Measurements from ENCODE around the gene ZNF362.

The ZNF362 gene

GRCh38 chr1:33338440-33339211, 82.3 kb downstream of the ZNF362 start:
- H3K27me3 ChIP-seq (replicated peaks; ENCODE audit: control insufficient read depth, insufficient read depth, low read length) = no peaks in the 10 kb centered on the region
- no peak for DNase-seq (ENCODE audit: extremely low read depth, insufficient read length)
- H3K4me3 ChIP-seq (replicated peaks; ENCODE audit: low read depth, low read length) = no peak overlapping the region

GRCh38 chr1:33339413-33339812, 83.1 kb downstream of the ZNF362 start:
- no peaks in the 10 kb centered on the region; the same call in 1 of the 2 replicates for H3K36me3 ChIP-seq (ENCODE audit: control insufficient read depth, insufficient read depth, low read length)
- H3K4me3 ChIP-seq (replicated peaks; ENCODE audit: low read depth, low read length) = no peak overlapping the region
- no peaks in the 10 kb centered on the region for H3K27me3 ChIP-seq (replicated peaks; ENCODE audit: control insufficient read depth, insufficient read depth, low read length)
- no peak for DNase-seq (ENCODE audit: extremely low read depth, insufficient read length)
- TF ChIP-seq, protein P1, sequence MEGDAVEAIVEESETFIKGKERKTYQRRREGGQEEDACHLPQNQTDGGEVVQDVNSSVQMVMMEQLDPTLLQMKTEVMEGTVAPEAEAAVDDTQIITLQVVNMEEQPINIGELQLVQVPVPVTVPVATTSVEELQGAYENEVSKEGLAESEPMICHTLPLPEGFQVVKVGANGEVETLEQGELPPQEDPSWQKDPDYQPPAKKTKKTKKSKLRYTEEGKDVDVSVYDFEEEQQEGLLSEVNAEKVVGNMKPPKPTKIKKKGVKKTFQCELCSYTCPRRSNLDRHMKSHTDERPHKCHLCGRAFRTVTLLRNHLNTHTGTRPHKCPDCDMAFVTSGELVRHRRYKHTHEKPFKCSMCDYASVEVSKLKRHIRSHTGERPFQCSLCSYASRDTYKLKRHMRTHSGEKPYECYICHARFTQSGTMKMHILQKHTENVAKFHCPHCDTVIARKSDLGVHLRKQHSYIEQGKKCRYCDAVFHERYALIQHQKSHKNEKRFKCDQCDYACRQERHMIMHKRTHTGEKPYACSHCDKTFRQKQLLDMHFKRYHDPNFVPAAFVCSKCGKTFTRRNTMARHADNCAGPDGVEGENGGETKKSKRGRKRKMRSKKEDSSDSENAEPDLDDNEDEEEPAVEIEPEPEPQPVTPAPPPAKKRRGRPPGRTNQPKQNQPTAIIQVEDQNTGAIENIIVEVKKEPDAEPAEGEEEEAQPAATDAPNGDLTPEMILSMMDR (IDR thresholded peaks at IDR 0.05; ENCODE audit: insufficient read depth, low read length, poor library complexity, severe bottlenecking) = peak; percentile 2

More at GRCh38 chr1:33338440-33339211, 82.3 kb downstream of the ZNF362 start:
- TF ChIP-seq, protein P1 (IDR thresholded peaks at IDR 0.05; ENCODE audit: insufficient read depth, low read length, poor library complexity, severe bottlenecking) = no peak
- H3K36me3 ChIP-seq (ENCODE audit: control insufficient read depth, insufficient read depth, low read length) = peaks cover 1% of the 10 kb centered on the region; the same call in 1 of the 2 replicates

DNA sequence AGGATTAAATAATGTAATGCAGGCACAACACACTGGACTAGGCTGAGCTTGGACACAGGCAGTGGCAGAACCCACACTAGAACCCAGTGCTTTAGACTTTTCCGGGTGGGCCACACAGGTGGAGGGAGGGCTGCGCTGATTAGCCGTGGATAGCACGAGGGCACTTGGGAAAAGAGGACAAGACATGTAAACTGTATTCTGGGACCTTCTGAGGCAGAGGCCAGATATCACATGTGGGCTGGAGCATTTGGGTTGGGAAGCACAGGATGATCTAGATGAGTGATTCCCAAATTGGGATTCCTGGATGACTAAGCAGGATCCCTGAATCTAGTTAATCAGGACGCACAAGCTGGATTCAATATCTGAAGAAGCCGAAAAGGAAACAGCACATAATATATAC, 84.9 kb downstream of the ZNF362 start:
- TF ChIP-seq, protein P1 (IDR thresholded peaks at IDR 0.05; ENCODE audit: insufficient read depth, low read length, poor library complexity, severe bottlenecking) = no peak
- no peak for DNase-seq (ENCODE audit: extremely low read depth, insufficient read length)
- H3K27me3 ChIP-seq (replicated peaks; ENCODE audit: control insufficient read depth, insufficient read depth, low read length) = no peaks in the 10 kb centered on the region
- H3K36me3 ChIP-seq (ENCODE audit: control insufficient read depth, insufficient read depth, low read length) = no peaks in the 10 kb centered on the region; the same call in 1 of the 2 replicates
- H3K4me3 ChIP-seq (replicated peaks; ENCODE audit: low read depth, low read length) = no peak overlapping the region

- TF ChIP-seq, protein P1 (IDR thresholded peaks at IDR 0.05; ENCODE audit: insufficient read depth, low read length, poor library complexity, severe bottlenecking) = no peak
- peak; percentile 31 for DNase-seq (ENCODE audit: extremely low read depth, insufficient read length)
- H3K4me3 ChIP-seq (replicated peaks; ENCODE audit: low read depth, low read length) = no peak overlapping the region
- no peaks in the 10 kb centered on the region for H3K27me3 ChIP-seq (replicated peaks; ENCODE audit: control insufficient read depth, insufficient read depth, low read length)
- H3K36me3 ChIP-seq (ENCODE audit: control insufficient read depth, insufficient read depth, low read length) = no peaks in the 10 kb centered on the region; the same call in 1 of the 2 replicates
These were observed 85.9 kb downstream of the ZNF362 start for GRCh38 chr1:33342041-33342723.

DNA sequence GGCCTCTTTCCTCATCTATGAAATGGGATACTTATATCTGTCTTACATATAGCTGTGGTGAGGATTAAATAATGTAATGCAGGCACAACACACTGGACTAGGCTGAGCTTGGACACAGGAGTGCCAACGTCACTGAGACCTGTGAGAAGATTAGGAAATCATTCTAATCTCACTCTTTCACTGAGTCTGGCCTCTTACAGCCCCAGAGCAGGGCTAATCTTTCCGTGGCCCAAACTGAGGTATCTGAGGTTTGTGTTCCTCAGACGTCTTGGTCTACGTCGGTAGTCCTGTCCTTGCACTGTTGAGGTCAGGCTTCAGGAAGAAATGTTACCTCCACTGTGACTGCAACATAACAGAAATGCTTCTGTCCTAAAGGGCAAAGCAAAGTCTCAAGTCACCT, 87.2 kb downstream of the ZNF362 start:
- Histone ChIP-seq H3K4me3 (replicated peaks; ENCODE audit: low read depth, low read length) (no peak overlapping the region), H3K36me3 (ENCODE audit: control insufficient read depth, insufficient read depth, low read length) (no peaks in the 10 kb centered on the region; the same call in 1 of the 2 replicates), H3K27me3 (replicated peaks; ENCODE audit: control insufficient read depth, insufficient read depth, low read length) (no peaks in the 10 kb centered on the region)
- TF ChIP-seq, protein P1 (IDR thresholded peaks at IDR 0.05; ENCODE audit: insufficient read depth, low read length, poor library complexity, severe bottlenecking) = no peak
- DNase-seq (ENCODE audit: extremely low read depth, insufficient read length) = no peak

All from GM06990 (cell line).